ENCODE results near the gene TRIM29.
A peak's percentile ranks its signal among the peaks of the same experiment; 100 is the strongest.
"Not testable (repeated sequence)": the region's sequence is repeated elsewhere in the genome, so short reads cannot be mapped to it uniquely, and the experiment has no call there.

TRIM29 gene

GRCh38 chr11:120172054-120172911, 34.4 kb upstream of the TRIM29 start:
- peak; percentile 55 for DNase-seq (ENCODE audit: low spot score)

GRCh38 chr11:120170741-120171261, 32.9 kb upstream of the TRIM29 start:
- no peak for DNase-seq (ENCODE audit: low spot score)

- DNase-seq (ENCODE audit: low spot score), result no peak
Measured at GRCh38 chr11:120169981-120170698, 32.2 kb upstream of the TRIM29 start.

- DNase-seq (ENCODE audit: low spot score), result peak; percentile 46
Measured at GRCh38 chr11:120168960-120169681, 31.2 kb upstream of the TRIM29 start.

GRCh38 chr11:120168108-120168959, 30.4 kb upstream of the TRIM29 start:
- DNase-seq (ENCODE audit: low spot score), result peak; percentile 7

- DNase-seq (ENCODE audit: low spot score), result no peak
Measured at GRCh38 chr11:120167659-120168058, 29.7 kb upstream of the TRIM29 start.

- DNase-seq (ENCODE audit: low spot score), result no peak
Measured at GRCh38 chr11:120160436-120160835, 22.5 kb upstream of the TRIM29 start.

- DNase-seq (ENCODE audit: low spot score), result no peak
Measured at GRCh38 chr11:120153221-120153620, 15.3 kb upstream of the TRIM29 start.

GRCh38 chr11:120151536-120151935, 13.6 kb upstream of the TRIM29 start:
- DNase-seq (ENCODE audit: low spot score), result no peak

GRCh38 chr11:120149246-120149645, 11.3 kb upstream of the TRIM29 start:
- DNase-seq (ENCODE audit: low spot score), result no peak

- DNase-seq (ENCODE audit: low spot score), result no peak
Measured at GRCh38 chr11:120147950-120148270, 10.0 kb upstream of the TRIM29 start.

- DNase-seq (ENCODE audit: low spot score), result no peak
Measured at GRCh38 chr11:120147094-120147949, 9.4 kb upstream of the TRIM29 start.

GRCh38 chr11:120146413-120147093, 8.6 kb upstream of the TRIM29 start:
- no peak for DNase-seq (ENCODE audit: low spot score)

- DNase-seq (ENCODE audit: low spot score), result no peak
Measured at GRCh38 chr11:120144501-120144900, 6.6 kb upstream of the TRIM29 start.

- DNase-seq (ENCODE audit: low spot score), result not testable (repeated sequence)
Measured at GRCh38 chr11:120143472-120143871, 5.6 kb upstream of the TRIM29 start.

- no peak for DNase-seq (ENCODE audit: low spot score)
Measured at GRCh38 chr11:120142441-120143100, 4.7 kb upstream of the TRIM29 start.

GRCh38 chr11:120141768-120142423, 4.0 kb upstream of the TRIM29 start:
- no peak for DNase-seq (ENCODE audit: low spot score)

- DNase-seq (ENCODE audit: low spot score), result no peak
Measured at GRCh38 chr11:120141113-120141767, 3.3 kb upstream of the TRIM29 start.
